Left renal pelvis (tissue), 4 donors: ENCODE measurements around the gene PSMB2. TPM values are rescaled to one million over a fixed set of nuclear protein-coding genes. Genes with fewer than 3 reads are reported as not detected.

ENCODE experiments used
- DNase-seq, 4 donors: peaks; one replicate each; pipeline ENCODE4 v3.0.0-alpha.2; 2013; ENCODE audit warnings: low read depth in 4 of 4, low spot score in 3 of 4
- polyA plus RNA-seq, 4 donors: library from polyadenylated mRNA; unstranded; fragments of 120-200 nt; gene quantifications; one replicate each; pipeline ENCODE4 v1.2.1, GENCODE V29; 2013; ENCODE audit not compliant: insufficient read length in 4 of 4

PSMB2 gene
- polyA plus RNA-seq, 4 donors, result 71.4 to 91.6 (median 80.1) TPM

DNA sequence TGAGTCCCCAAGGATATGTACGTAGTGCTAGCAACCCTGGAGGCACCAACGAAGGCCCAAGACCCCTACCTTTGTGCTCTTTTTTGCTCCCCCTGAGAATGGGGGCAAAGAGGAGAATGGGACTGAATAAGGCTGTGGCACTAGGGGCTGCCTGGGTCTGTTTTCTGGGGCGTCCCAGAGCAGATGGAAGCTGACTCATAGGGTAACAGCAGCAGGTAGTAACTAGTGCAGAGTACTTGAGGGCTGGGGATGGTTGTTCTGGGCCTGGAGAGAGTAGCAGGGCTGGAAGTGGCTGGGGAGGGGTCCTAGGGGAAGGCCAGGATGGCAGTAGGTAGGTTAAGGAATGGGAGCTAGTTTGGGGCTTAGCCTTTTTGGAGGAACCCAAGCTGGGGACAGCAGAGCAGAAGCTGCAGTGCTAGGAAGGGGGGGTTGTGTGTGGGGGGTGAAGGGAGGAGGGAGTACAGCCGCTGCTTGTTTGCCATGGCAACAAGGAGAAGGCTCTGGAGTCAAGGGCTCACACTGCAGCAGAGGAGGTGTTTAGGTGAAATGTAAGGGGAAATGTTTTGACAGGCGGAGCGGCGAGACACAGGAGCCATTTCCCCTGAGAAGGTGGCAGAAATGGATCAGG is 81.9 kb downstream of the PSMB2 start:
- DNase-seq, result no peak

DNA sequence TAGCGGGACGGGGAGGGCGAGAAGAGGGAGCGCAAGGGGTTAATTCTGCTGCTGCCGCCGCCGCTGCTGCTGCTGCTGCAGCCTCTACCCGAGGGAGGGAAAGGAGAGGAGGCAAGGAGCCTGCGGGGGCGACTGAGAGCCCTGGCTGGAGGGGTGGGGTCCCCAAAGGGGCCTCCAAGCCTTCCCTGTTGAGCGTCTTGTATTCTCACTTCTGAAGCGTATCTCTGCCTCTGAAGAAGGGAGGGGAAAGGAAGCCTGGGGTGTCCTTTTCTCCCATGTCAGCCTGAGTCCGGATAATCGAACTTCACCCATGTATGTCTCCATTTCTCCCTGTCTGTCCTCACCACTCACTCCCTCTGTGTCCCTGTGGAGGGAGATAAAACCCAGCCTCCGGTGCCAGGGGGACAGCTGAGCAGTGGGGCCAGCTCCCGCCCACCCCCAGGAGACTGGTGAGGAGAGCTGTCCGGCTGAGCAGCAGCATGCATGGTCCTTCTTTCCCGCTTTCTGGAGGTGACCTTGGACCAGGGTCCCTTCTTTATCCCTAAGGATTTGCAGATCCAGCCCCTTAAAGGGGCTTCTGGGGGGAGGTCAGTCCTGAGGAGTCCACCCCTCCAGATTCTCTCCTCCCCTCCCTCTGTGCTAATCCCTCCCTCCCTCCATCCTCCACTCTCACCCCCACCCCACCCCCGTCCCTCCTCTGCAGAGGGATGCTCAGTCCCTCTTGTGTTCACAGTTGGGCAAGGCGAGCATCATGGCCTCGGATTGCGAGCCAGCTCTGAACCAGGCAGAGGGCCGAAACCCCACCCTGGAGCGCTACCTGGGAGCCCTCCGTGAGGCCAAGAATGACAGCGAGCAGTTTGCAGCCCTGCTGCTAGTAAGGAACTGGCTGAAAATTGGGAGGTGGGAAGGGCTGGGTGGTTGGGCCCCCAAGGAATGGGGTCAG is 82.7 kb downstream of the PSMB2 start:
- DNase-seq, result no peak

DNA sequence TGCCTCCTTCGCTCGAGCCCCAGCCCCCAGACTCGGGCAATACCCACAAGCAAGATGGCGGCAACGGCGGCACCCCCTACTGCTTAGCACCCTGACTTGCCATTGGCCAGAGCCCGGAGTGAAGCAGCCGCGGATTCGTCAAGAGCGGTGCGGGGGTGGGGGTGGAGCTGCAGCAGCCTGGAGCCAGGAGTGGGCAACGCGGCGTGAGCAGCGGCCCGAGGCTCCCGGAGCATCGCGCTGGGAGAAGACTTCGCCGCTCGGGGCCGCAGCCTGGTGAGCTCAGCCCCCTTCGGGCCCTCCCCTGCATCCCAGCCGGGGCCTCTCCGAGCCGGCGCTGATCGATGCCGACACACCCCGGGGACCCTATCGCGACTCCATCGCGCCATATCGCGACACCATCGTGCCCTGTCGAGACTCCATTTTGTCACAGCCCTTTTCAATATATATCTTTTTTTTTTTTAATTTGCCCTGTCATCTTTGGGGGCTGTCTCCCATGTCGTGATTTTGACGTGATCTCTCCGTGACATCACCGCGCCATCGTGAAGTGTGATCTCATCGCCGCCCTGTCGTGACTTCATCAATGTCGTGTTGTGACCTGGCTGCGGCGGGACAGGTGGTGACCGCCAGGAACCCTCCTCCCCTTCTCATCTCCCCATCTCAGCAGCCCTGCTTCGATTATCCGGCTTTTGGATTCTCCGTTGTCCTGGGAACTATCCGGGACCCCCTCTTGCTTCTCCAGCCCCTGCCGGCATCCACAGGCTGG is 83.5 kb downstream of the PSMB2 start, which contains the start of gene NCDN:
TSS of gene NCDN (plus strand) at position 189 of the 763 bp plus-strand sequence. CDS start at position 581, 392 bp downstream.
- DNase-seq, result peak; percentile 92 to 96 (median 94)

- peak in 1 of 4 donors; percentile 78 for DNase-seq
Measured at GRCh38 chr1:35557118-35557610, 84.2 kb downstream of the PSMB2 start, which contains the start of gene KIAA0319L. KIAA0319L (minus strand) TSS chr1:35557403; CDS start chr1:35554491, 2,912 bp downstream.

GRCh38 chr1:35556484-35557117 is 84.7 kb downstream of the PSMB2 start:
- DNase-seq, result no peak

DNA sequence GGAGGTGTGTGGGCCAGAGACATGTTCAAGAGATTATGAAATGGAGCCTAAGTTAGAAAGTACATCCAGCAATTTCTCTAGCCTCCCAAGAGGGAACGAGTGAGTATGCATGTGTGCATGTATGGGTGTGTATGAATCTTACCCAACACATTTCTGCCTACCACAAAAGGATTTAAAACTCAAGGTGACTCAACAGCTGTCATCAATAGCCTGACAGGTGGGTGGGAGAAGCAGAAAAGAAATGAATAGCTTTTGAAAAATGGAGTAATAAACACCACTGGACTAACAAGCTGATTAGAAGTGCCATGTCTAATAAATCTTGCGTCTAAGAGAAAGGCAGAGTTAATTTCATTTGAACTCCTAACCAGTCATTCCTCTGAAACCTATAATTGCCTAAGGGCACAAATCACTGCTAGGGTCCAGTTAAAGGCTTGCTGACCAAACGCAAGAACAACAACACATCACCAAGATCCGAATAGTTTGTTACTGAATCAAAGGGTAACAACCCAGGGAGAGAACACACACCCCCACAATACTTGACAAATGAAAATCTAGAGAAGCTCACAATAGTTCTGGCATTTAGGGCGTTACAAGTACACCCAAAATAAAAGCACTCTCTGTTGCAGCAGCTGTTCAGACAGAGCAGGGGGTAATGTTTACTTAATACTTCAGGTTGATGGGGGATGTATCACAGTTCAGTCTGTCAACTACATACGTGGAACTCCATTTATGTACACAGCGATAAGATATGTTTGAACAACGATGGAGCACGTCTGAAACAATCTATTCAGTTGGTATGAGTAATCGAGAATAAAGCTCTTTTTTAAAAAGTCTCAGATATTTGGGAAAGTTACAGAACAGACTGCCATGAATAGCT is 85.5 kb downstream of the PSMB2 start:
- no peak for DNase-seq

DNA sequence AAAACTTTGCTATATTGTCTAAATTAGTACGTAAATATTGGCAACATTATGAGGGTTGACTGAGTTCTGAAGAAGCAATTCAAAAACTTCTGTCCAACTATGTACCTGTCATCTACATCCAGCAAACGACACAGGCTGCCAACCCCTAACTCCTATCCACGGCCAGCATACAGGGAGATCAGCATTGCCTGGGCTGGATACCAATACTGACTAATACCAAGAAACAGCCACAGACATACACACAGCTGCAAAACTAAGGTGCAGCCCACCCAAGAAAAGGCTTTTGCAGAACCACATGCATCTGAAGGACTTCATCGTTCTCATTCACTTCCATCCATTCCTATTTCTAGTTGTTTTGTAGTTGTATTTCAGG is 86.1 kb downstream of the PSMB2 start:
- no peak for DNase-seq

DNA sequence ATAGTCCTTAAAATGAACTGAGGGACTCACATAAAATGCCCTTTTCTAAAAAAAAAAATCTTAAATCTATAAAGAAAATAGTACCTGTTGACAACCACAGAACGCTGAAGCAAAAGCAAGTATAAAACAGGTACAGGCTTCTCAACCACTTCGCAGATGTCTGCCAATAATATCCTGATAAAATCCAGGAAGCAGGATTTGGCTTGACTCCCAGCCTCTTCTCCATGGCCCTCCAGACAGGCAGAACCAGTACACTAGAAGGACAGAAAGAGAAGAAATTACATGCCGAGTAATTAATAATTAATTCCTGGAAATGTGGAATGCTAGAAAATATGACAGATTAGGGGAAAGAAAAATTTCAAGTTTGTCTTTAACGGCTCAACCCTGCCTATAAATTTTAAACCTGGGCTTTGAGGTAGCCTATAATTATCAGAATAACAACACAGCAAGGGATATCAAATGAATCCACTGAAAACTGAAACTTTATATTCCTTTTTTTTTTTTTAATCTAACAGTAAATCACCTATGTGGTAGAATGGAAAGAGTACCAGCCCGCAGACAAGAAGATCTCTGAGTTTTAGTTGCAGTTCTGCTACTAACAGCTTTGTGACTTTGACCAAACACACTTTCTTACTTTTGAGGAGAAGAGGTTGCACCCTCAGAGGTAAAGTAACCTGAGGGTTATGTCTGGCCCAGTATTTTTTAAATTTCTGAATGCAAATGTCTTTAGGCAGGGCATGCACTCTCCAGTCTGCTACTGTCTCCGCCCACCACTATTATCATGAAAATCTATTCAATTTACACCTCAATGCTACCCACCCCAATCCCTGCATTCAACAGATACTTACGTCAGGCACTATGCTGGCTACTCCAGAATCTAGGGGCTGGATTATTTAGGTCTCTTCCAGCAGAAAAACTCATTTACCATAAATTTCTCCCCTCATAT is 86.8 kb downstream of the PSMB2 start:
- no peak for DNase-seq

- DNase-seq, result no peak
Measured at GRCh38 chr1:35553851-35554250, 87.5 kb downstream of the PSMB2 start.

Other genes starting within 250 kb of the PSMB2 start
- gene KIAA0319L, start 84.1 kb downstream of the PSMB2 start, polyA plus RNA-seq, result 10 to 100 TPM; 40.7 to 72.8 (median 62.3) TPM
- 10 to 100 TPM; 14.1 to 23.2 (median 17.6) TPM for gene NCDN, start 83.7 kb downstream of the PSMB2 start, polyA plus RNA-seq
- gene TFAP2E, start 68.2 kb downstream of the PSMB2 start, polyA plus RNA-seq, result 1 to 10 TPM in 2 of 4 donors, under 1 TPM in 2; 0.61 to 2.4 (median 1.1) TPM
- gene C1orf216, start 77.4 kb upstream of the PSMB2 start, polyA plus RNA-seq, result 10 to 100 TPM in 1 of 4 donors, 1 to 10 TPM in 3; 9.3 to 22.8 (median 9.7) TPM
- 10 to 100 TPM; 10.9 to 15.9 (median 13.3) TPM for gene CLSPN, start 128.5 kb upstream of the PSMB2 start, polyA plus RNA-seq
- gene AGO4, start 166.5 kb upstream of the PSMB2 start, polyA plus RNA-seq, result 10 to 100 TPM; 18.2 to 28.6 (median 20.1) TPM
- 10 to 100 TPM; 14.8 to 18.5 (median 17.1) TPM for gene AGO1, start 241.7 kb upstream of the PSMB2 start, polyA plus RNA-seq